ENCODE data around the gene PRDM1.
A peak's percentile ranks its signal among the peaks of the same experiment; 100 is the strongest.

The PRDM1 gene

DNA sequence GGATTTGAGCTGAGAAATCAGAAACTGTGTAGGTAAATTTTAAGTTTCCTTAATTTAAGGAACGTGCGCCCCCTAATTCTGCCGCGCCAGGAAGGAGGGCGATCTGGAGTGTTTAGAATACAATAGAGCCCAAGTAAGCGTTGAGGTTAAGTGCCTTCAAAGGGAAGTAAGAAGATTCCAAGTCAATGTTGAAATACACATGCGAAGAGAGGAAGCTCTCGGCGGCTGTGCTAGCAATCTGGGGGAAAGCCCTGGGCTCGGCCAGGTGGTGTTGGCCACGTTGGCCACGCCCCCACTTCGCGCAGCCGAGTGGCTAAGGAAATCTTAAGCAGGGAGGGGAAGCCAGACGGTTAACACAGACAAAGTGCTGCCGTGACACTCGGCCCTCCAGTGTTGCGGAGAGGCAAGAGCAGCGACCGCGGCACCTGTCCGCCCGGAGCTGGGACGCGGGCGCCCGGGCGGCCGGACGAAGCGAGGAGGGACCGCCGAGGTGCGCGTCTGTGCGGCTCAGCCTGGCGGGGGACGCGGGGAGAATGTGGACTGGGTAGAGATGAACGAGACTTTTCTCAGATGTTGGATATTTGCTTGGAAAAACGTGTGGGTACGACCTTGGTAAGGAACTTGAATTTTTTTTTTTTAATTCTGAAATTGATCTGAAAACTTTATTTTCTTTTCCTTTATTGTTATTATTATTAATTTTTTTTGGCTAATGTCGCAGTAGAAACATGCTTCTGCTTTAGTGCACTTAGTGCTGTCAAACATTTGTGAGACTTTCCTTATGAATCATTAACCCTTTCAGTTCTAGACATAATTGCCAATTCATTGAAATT is at the start of gene PRDM1:
PRDM1 (plus strand) TSS at position 353 of the 830 bp plus-strand sequence; CDS start at position 571, 218 bp downstream.
- peak in 30 of 58 donors; percentile 9 to 56 (median 30) for DNase-seq

DNA sequence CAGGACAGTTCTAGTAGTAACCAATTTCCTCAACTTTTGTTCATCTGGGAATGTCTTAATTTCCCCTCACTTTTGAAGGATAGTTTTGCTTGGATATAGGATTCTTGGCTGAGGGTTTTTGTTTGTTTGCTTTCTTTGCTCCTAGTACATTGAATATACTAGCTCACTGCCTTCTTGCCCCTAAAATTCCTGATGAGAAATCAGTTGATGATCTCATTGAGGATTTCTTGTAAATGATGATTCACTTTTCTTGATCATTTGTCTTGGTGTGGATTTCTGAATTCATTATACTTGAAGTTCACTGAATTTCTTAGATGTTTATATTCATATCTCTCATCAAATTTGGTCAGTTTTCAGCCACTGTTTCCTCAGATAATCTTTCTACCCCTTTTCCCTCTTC is 49.1 kb upstream of the PRDM1 start:
- no peak for DNase-seq

DNA sequence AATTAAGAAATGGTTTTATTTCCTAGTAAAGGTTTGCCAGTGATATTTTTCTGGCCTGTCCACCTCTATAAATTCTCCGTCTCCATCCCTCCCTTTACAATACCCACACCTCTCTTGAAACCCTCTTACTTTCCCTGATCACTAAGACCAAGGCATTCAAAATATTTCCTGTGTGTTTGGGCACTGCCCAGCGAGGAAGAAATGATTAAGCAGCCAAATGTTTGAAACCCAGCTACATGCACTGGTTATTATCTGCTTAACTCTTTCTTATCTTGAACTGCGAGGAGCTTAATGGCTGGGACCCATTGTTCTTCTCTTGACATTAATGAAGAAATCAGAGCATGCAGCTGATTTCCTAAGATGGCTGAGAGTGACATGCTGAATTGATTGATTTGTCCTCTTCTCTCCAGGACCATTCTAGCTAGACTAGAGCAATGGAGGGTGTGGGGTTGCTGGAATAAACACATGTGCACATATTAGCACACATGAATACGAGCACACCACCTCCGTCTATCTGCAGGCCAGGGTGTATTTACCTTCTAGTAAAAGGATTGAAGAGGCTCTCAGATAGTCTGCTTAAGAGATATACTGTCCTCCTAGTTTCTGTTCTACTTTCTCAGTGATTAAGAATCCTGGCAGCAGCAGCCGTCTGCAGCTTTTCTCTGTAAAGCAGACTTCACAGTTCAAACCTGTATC is 46.1 kb upstream of the PRDM1 start:
- no peak for DNase-seq

DNA sequence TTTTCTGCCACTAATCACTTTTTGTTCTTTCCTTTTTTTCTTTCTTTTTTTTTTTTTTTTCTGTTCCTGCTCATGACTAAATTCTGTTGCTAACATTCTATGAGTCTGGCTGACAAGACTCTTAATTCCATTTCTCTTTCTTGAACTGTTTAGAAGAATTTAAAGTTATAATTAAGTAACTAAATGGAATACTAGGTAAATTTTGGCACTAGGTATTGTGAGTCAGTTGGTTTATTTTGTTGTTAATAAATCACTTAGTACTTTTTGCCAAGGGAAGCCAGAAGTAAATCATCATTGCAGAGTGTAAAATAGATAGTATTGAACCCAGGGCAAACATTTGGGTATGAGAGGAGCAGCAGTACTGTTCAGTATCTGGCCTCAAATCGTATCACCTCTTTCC is 42.0 kb upstream of the PRDM1 start:
- DNase-seq = no peak

DNA sequence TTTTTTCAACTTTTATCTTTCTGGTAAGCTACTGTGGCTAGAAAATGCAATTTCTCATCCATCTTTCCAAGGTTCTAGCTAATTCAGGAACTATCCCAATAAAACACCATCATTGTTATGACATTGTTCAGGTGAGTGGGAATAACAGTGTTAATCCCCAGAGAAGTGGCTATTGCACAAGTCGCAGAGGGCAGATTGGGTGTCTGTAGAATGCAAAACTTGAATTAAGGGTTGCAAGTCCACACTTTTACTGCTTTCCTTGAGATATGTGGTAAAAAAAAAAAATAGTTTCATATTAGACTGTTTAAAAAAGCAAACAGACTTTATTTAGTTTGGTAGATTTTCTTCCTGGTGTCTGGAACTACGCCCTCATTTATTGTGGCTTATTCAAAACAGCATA is 41.1 kb upstream of the PRDM1 start:
- DNase-seq = no peak

DNA sequence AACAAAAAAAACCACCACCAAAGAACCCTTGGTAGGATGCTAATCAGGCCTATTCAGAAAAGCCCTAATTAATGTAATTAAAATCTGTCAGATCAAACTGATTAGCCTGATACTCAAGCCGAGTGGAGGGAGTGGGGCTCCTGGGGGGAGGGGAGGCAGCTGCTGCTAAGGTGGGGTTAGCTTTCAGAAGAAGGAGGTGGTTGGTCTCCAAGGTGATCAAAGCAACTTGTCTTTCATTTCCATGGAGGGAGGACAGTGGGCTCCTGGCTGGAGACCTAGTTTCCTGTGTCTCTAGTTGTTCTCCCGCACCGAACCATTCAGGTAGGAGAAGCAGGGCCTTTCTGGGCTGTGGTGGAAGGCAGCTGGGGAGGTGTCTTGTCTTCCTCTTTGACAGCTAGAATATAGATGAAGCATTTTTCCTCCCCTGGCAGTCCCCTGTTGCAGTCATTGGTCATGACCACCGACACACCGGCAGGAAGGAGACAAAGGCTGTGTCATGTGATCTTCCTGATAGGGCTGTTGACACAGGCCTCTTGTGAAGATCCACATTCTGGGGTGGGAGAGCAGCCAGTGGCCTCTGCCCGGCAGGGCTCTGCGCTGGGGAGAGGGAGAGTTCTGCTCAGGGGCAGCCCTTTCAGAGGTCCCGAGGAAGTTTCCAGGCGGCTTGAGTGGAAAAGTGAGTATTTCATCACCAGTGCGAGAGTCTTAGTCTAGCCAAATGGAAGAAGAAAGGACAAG is 39.9 kb upstream of the PRDM1 start:
- no peak for DNase-seq

DNA sequence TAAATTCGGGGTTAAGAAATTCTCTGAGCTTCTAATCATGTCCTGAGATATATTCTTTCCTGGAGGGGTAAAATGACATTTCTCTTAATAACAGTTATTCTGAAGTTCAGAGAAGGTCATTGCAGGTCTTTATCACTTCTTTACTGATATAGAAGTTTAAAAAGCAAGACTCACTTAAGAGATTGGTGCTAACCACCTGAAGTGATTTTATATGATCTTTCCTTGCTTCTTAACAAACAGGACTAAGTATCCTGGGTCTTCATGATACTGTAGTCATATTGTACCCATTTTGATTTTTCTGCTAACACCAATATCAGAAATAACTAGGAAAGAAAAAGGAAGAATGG is 39.3 kb upstream of the PRDM1 start:
- DNase-seq = no peak

DNA sequence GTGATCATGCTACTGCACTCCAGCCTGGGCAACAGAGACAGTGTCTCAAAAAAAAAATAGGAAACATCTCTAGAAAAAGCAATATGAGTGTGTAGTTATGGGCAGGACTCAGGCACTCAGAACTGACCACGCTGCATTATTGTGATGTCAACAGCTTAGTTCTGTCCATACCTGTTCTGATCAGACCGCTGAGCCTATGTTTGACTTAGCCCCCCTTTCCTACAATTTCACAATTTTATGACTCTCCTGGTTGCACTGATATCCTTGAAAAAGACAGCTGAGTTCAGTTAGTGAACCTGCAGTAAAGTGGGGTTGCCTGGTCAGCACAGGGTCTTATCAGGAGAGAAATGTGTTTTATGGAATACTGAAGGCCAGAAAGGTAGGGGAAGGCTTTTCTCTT is 37.8 kb upstream of the PRDM1 start:
- no peak for DNase-seq

DNA sequence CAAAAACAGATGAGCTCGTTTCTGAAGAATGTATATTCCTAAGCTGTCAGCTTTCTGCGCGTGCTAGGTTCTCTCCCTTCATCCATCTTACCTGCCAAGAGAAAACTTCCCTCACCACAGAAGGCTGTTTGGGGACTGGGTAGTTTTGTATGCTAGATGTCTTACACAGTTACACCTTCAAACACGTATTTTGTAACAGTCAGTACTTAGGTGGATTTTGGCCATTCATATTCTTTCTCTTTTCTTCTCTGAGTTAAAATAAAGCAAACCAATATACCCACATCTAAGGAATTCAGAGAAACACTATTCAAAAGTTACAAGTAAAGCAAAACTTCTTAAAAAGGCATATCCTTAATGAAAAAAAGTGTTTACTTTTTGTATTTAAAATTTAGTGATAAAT is 35.6 kb upstream of the PRDM1 start:
- DNase-seq = no peak

DNA sequence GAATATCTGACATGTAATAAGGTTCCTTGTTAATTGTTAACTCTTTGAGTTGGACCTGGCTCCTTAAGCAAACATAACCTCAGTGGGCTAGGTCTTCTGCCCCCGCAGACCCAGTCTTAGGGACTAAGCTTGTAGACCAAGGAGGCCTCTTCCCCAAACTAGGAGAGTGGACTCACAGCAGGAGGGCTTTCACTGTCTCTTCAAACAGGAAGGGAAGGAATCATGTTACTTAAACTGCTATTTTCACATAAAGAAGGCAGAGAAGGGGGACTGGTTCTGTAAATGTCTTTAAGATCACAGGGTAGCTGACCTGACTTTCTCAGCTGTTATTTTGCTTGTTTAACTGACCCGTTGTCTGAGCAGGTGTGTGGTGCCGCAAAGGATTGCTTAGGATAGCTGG is 34.9 kb upstream of the PRDM1 start:
- no peak for DNase-seq

DNA sequence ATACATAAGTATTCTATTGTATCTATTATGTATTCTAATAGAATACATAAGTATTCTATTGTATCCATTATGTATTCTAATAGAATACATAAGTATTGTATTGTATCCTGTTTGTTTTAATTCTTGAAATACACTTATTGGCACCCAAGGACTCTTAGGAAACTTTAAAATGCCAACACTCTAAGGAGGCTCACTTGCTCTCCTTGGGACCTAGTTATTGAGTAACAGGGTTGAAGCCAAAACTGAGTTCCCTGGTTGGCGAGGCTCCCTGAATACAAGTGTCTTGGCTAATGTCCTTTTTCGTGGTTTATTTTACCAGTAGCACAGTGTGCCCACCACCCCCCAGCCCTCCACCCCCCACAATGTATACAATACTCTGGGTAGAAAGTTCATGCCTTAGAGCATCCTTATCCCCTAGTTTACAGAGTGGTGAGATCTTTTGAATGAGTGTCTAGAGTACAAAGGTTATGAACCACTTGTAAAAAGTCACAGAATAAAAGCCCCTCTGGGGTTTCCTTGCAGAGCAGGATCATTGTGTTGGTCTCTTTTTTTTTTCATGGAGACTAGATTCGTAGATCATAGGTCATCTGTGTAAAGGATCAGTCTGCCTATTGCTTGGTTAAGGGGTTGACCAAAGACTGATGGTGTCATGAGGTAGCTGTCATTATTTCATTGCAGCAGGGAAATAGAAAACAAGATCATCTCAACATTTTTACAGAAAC is 32.5 kb upstream of the PRDM1 start:
- no peak for DNase-seq

DNA sequence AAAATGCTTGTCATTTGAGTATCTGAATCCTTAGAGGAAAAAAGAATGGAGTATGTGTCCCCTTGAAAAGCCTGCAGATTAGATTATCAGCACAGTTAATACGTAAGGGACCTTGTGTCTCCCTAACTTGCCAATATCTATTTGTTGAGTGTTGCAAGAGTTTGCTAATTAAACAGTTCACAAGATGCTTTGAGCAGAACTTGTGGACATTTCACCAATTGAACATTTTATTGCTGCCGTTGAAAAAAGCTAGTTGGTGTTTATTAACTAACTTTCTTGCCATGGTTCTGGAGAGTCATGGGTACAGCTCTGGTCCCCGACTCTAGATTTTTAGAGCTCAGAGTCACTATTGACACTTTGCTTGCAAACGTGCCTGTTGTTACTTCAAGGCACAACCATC is 30.6 kb upstream of the PRDM1 start:
- no peak for DNase-seq

DNA sequence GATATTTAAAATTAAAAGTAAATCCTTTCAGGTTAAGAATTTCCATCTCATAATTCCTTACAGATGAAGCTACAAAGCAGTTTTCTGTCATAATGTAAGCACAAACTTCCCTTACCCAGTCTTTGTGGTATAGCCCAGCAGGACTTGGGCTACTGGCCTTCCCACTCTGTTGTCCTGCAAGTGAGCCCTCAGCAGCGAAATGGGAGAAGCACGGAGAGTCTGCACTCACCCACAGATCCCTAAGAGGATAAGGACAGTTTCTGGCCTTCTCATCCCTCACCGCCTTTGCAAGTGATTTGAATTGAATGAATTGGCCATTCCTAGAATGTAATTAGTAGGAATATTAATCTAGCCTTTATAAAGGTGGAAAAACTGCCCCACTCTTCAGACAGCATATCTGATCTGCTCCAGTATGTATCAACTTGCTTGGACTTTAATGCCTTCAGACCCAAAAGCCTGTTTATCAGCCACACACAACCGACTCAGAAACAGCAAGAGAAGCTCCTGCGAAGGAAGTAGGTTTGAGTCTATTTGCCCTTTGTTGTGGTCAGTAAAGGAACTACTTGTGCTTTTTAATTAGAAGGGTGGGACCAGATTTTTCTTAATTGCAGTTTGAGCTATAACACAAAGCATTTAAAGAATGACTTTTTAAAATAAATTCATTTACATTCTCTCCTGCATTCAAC is 29.9 kb upstream of the PRDM1 start:
- no peak for DNase-seq

DNA sequence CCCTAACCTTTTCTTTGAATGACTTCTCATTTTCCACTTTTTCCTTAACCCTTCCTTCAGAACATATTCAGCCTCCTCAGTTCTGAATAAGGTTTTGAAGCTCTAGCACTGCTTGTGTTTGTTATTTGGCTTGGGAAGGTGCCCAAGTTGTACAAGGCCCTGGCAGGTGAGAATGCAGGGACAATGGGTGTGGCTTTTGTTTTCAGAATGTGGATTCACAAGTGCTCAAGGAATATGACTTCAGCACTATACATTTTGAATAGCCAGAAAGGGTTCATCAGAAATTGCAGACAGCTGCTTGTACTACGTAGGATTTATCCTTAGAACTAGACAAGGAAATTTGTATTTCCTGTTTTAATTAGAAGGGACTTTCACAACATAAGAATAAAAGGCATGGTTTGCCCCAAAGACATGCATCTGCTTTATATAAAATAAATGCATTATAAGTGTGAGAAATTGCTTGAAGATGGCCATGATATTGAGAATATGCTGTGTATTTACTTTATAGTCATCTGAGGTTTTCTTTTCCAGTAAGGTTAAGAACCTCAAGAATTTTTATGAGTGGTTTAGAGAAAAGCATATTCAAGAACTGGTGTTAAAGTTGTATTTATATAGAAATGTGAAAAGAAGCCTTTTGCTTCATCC is 29.3 kb upstream of the PRDM1 start:
- DNase-seq = no peak

DNA sequence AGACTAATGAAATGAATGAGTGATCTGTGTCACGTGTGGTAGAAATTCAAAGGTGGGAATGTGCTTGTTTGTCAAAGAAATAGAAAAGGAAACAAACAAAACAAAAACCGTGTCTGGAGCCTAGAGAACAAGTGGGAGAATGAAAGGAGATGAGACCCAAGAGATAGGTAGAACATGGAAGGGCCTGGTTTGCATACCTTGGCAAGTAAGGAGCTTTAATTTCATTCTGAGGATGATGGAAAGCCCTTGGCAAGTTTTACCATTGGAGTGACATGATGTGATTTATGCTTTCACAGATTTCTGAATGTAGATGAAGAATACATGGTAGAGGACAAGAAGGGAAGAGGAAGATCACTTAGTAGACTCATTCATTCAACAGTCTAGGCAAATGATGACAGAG is 26.8 kb upstream of the PRDM1 start:
- DNase-seq = no peak

DNA sequence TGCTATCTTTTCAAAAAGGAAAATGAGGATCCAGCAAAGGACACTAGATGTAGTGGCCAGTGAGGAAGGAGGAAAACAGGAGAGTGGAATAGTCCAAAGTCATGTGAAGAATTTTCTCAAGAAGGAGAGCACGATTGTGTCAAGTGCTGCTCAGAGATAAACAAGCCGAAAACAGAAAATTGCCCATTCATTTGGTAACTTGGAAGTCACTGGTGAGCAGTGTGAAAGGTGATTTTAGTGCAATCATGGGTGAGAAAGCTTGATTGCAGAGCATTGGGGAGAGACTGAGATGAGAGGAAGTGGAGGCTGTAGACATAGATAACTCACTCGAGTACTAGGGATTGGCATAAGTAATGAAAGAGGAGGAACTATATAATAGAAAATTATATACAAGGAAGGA is 26.0 kb upstream of the PRDM1 start:
- DNase-seq = no peak

DNA sequence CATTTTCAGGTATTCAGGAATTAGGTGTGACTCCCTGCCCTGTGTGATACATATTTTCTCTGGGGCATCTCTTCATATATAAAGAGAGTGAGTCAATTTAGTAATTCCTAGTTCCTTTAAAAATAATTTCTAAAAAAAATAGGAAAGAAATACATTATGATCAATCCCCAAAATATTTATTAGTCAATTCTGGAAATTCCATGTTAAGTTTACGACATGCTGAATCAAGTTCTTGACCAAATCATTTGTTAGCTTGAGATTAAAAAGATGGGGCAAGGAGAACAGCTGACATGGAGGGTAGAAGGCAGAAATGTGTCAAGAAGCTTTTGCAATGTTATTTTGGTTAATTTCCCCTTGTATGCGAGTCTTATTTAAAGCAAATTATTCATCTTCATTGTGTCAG is 22.7 kb upstream of the PRDM1 start:
- DNase-seq = no peak

DNA sequence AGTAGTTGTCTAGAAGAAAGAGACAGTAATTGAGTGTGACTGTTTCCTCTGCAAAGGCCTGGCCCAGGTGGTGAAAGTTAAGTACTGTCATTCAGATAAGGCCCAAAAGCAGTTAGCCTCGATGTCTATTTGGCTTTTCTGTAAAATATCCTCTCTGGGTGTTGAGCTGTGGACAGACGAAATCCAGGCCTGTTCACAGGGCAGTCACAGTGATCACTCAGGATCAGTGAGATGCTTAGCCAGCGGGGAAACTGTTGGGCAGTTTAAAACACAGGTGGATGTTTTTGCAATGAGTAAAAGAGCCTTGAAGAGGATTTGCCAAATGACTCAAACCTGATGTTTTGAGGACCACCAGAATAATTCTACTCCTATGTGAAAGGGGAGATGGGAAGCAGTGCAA is 22.0 kb upstream of the PRDM1 start:
- DNase-seq = no peak

DNA sequence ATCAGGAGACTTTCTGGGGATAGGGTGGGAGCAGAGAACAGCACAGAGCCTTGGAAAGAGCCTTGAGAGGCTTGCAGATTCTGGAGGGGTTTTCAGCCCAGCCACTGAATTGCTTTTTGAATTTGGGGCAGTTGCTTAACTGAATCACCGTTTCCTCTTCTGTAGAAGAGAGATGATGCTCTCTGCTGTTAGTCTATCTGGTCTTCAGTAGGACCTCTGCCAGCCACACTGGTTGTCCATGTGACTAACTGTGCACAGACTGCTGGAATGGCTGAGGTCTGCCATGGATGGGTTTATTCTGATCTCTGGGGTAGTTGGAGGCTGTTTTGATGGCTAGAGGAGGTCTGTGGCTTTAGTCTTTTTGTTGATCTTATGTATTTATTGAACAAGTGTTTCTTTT is 21.4 kb upstream of the PRDM1 start:
- DNase-seq = no peak

DNA sequence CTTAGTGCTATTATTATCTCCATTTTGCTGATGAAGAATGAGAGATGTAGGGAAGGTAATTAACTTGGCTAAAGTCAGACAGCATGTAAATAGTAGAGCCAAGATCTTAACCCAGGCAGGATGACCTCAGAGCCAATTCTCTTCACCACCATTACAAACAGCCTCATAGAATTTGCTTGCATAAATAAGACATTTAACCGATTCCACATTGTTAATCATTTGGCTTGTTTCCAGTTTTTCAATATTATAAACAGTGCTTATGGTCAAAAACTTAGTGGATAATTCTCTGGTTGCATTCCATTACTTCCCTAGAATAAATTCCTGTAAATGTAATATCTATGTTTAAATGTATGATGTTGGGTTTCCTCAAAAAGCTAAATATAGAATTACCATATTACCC is 19.1 kb upstream of the PRDM1 start:
- no peak for DNase-seq

DNA sequence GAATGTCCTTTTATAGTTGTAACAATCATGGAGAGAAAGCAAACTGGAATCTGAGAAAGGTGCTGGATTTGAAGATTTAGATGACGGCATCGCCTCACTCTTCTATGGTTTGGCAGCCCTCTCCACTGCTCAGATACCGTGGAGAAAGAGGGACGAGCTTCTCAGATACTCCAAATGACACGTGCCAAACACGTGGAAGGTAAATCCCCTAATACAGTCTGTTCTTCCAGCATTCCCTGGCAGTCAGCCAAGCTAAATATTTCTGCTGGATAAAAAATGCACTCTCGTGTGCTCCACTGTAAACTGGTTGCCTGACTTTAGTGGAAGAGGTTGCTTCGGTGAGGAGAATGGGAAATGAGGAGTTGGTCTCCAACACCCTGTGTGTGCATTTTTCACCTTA is 16.7 kb upstream of the PRDM1 start:
- no peak for DNase-seq

Measured in anterior cingulate cortex (tissue), 58 donors.